H9 (cell line): ENCODE measurements around the gene PRRX2. TPM values are rescaled to one million over a fixed set of nuclear protein-coding genes. Genes with fewer than 3 reads are reported as not detected.

Experiments used
- DNase-seq: peaks from one replicate; pipeline ENCODE4 v3.0.0-alpha.2; 2017
- H2AFZ ChIP-seq: one replicate; pipeline ENCODE4 v1.6.1; 2013; ENCODE audit warnings: mild to moderate bottlenecking, low read length, control low read depth, moderate library complexity
- H2AK5ac ChIP-seq: 2 replicates; pipeline ENCODE4 v1.6.1; 2013; ENCODE audit warnings: low read length, control low read depth, mixed read lengths; ENCODE audit not compliant: insufficient read length
- H2BK120ac ChIP-seq: one replicate; pipeline ENCODE4 v1.6.1; 2013; ENCODE audit warnings: low read depth, mild to moderate bottlenecking, low read length, control low read depth, inconsistent platforms; ENCODE audit not compliant: poor library complexity, severe bottlenecking
- H2BK12ac ChIP-seq: 2 replicates; pipeline ENCODE4 v1.6.1; 2013; ENCODE audit warnings: low read length, control low read depth, mixed read lengths, low read depth; ENCODE audit not compliant: insufficient read length
- H2BK15ac ChIP-seq: 2 replicates; pipeline ENCODE4 v1.6.1; 2013; ENCODE audit warnings: low read depth, low read length, control low read depth
- H2BK20ac ChIP-seq: one replicate; pipeline ENCODE4 v1.6.1; 2013; ENCODE audit warnings: low read depth, mild to moderate bottlenecking, low read length, control low read depth, inconsistent platforms; ENCODE audit not compliant: poor library complexity, severe bottlenecking
- H2BK5ac ChIP-seq: 2 replicates; pipeline ENCODE4 v1.6.1; 2013; ENCODE audit warnings: low read length, control low read depth, mixed read lengths; ENCODE audit not compliant: insufficient read length
- H3K14ac ChIP-seq: 2 replicates; pipeline ENCODE4 v1.6.1; 2013; ENCODE audit warnings: low read length, control low read depth; ENCODE audit not compliant: insufficient read depth
- H3K18ac ChIP-seq: 2 replicates; pipeline ENCODE4 v1.6.1; 2013; ENCODE audit warnings: low read depth, mild to moderate bottlenecking, mixed read lengths, low read length, control low read depth; ENCODE audit not compliant: insufficient read length
- H3K23ac ChIP-seq: 2 replicates; pipeline ENCODE4 v1.6.1; 2013; ENCODE audit warnings: low read length, control low read depth, mixed read lengths, low read depth; ENCODE audit not compliant: insufficient read length
- H3K23me2 ChIP-seq: 2 replicates; pipeline ENCODE4 v1.6.1; 2013; ENCODE audit warnings: low read depth, mild to moderate bottlenecking, mixed read lengths, low read length, control low read depth; ENCODE audit not compliant: insufficient read length, poor library complexity, severe bottlenecking
- H3K27ac ChIP-seq: 2 replicates; pipeline ENCODE4 v1.5.1; 2013; ENCODE audit warnings: low read length, control low read depth, mixed read lengths, low read depth; ENCODE audit not compliant: insufficient read length
- H3K27me3 ChIP-seq: 2 replicates; pipeline ENCODE4 v1.6.1; 2013; ENCODE audit warnings: low read length, control low read depth, inconsistent platforms; ENCODE audit not compliant: insufficient read depth
- H3K4ac ChIP-seq: 2 replicates; pipeline ENCODE4 v1.6.1; 2013; ENCODE audit warnings: low read depth, mild to moderate bottlenecking, control low read depth, inconsistent platforms, low read length, moderate library complexity
- H3K4me1 ChIP-seq: 2 replicates; pipeline ENCODE4 v1.6.1; 2013; ENCODE audit warnings: low read length, control low read depth, inconsistent platforms; ENCODE audit not compliant: insufficient read depth
- H3K4me2 ChIP-seq: 2 replicates; pipeline ENCODE4 v1.6.1; 2013; ENCODE audit warnings: low read length, control low read depth, mixed read lengths; ENCODE audit not compliant: insufficient read length, insufficient read depth
- H3K56ac ChIP-seq: 2 replicates; pipeline ENCODE4 v1.6.1; 2013; ENCODE audit warnings: low read depth, mild to moderate bottlenecking, mixed read lengths, low read length, control low read depth; ENCODE audit not compliant: insufficient read length
- H3K79me1 ChIP-seq: 2 replicates; pipeline ENCODE4 v1.6.1; 2013; ENCODE audit warnings: low read depth, mild to moderate bottlenecking, moderate library complexity, low read length, control low read depth, inconsistent platforms; ENCODE audit not compliant: insufficient read depth, poor library complexity, severe bottlenecking
- H3K79me2 ChIP-seq: 2 replicates; pipeline ENCODE4 v1.6.1; 2013; ENCODE audit warnings: low read length, control low read depth, inconsistent platforms; ENCODE audit not compliant: insufficient read depth
- H3K9ac ChIP-seq: 2 replicates; pipeline ENCODE4 v1.6.1; 2013; ENCODE audit warnings: low read length, control low read depth, mixed read lengths; ENCODE audit not compliant: insufficient read length; ENCODE audit errors: extremely low read depth
- H3K9me3 ChIP-seq: one replicate; pipeline ENCODE4 v1.6.1; 2013; ENCODE audit warnings: low read depth, low read length, inconsistent platforms; ENCODE audit not compliant: control insufficient read depth
- H3T11ph ChIP-seq: one replicate; pipeline ENCODE4 v1.6.1; 2013; ENCODE audit warnings: mild to moderate bottlenecking, low read length, control low read depth, inconsistent platforms
- H4K20me1 ChIP-seq: one replicate; pipeline ENCODE4 v1.6.1; 2013; ENCODE audit not compliant: control insufficient read depth, insufficient read length, insufficient read depth
- H4K5ac ChIP-seq: 2 replicates; pipeline ENCODE4 v1.6.1; 2013; ENCODE audit warnings: low read depth, mild to moderate bottlenecking, mixed read lengths, low read length, control low read depth; ENCODE audit not compliant: insufficient read length
- H4K8ac ChIP-seq: replicated peaks from 2 replicates; pipeline ENCODE4 v1.6.1; 2013; ENCODE audit warnings: low read length, control low read depth, mixed read lengths, low read depth; ENCODE audit not compliant: insufficient read length
- H4K91ac ChIP-seq: 2 replicates; pipeline ENCODE4 v1.6.1; 2013; ENCODE audit warnings: low read depth, mild to moderate bottlenecking, moderate library complexity, mixed read lengths, low read length, control low read depth; ENCODE audit not compliant: insufficient read length
- H3K27ac Mint-ChIP-seq, 3 experiments: 2 replicates in 2 of 3; 3 replicates in 1 of 3; pipeline ENCODE4 v1.8.0; 2020 to 2021; ENCODE audit warnings: mixed read lengths in 3 of 3, mild to moderate bottlenecking in 1 of 3, moderate library complexity in 1 of 3
- H3K27me3 Mint-ChIP-seq: 2 replicates; pipeline ENCODE4 v1.8.0; 2021; ENCODE audit warnings: low read depth, mild to moderate bottlenecking, moderate library complexity, mixed read lengths
- H3K36me3 Mint-ChIP-seq, 3 experiments: 2 replicates in 2 of 3; 3 replicates in 1 of 3; pipeline ENCODE4 v1.8.0; 2020 to 2021; ENCODE audit warnings: low read depth in 3 of 3, mixed read lengths in 3 of 3; ENCODE audit not compliant: insufficient read depth in 1 of 3
- H3K4me1 Mint-ChIP-seq, 2 experiments: 2 replicates each; pipeline ENCODE4 v1.8.0; 2020; ENCODE audit warnings: mixed read lengths in 2 of 2
- H3K4me3 Mint-ChIP-seq, 2 experiments: 2 replicates in 1 of 2; 3 replicates in 1 of 2; pipeline ENCODE4 v1.8.0; 2020 to 2021; ENCODE audit warnings: mild to moderate bottlenecking in 2 of 2, mixed read lengths in 2 of 2, moderate library complexity in 1 of 2
- H3K9me3 Mint-ChIP-seq, 2 experiments: 2 replicates in 1 of 2; 3 replicates in 1 of 2; pipeline ENCODE4 v1.8.0; 2020; ENCODE audit warnings: mild to moderate bottlenecking in 2 of 2, mixed read lengths in 2 of 2, moderate library complexity in 1 of 2
- CTCF ChIP-seq: fragments of 200-600 bp; sonication (generic); conservative IDR thresholded peaks from 3 replicates; pipeline ENCODE4 v1.8.0; 2021; ENCODE audit warnings: antibody characterized with exemption, mild to moderate bottlenecking
- WGBS: extraction: QIAGEN DNeasy Blood & Tissue Kit; methylation state at CpG from one replicate; pipeline ENCODE4 v1.1.7; 2013; ENCODE audit warnings: missing lambda C conversion rate, low lambda C conversion rate, mixed read lengths; ENCODE audit not compliant: insufficient read length; ENCODE audit errors: extremely low coverage; 5-methylcytosine and 5-hydroxymethylcytosine counted together
- total RNA-seq: library from RNA; stranded (reverse); gene quantifications from 2 replicates; pipeline ENCODE4 v1.2.1, GENCODE V29; 2021

Gene PRRX2
- total RNA-seq, 1 experiment from 2014 or later, result 3.9 TPM

- Mint-ChIP-seq H3K4me1 (peaks cover 6 to 10% of the 10 kb centered on the region in 2 experiments; a peak in 3 of 4 replicates), H3K9me3 (no peaks in the 10 kb centered on the region), H3K27ac (no peak overlapping the region), H3K27me3 (no peaks in the 10 kb centered on the region), H3K4me3 (no peak overlapping the region), H3K36me3 (no peaks in the 10 kb centered on the region)
- no peak overlapping the region for H3K4ac ChIP-seq
- no peak overlapping the region for H3K18ac ChIP-seq
- H3K27ac ChIP-seq, result no peak overlapping the region
- no peak overlapping the region for H3K4me2 ChIP-seq
- H3K14ac ChIP-seq, result no peak overlapping the region
- no peak overlapping the region for H3K9ac ChIP-seq
- H2BK120ac ChIP-seq, result no peak overlapping the region
- no peak overlapping the region for H3K23ac ChIP-seq
- no peak overlapping the region for H2AK5ac ChIP-seq
- no peaks in the 10 kb centered on the region for H3K27me3 ChIP-seq
- H2BK12ac ChIP-seq, result no peak overlapping the region
- peaks cover 3% of the 10 kb centered on the region for H3K23me2 ChIP-seq
- H4K5ac ChIP-seq, result no peak overlapping the region
- no peaks in the 10 kb centered on the region for H3K79me2 ChIP-seq
- no peak for TF ChIP-seq CTCF
- no peaks in the 10 kb centered on the region for H3K79me1 ChIP-seq
- no peak overlapping the region for H2BK15ac ChIP-seq
- H4K8ac ChIP-seq, result no peak overlapping the region
- no peaks in the 10 kb centered on the region for H3K9me3 ChIP-seq
- no peak overlapping the region for H3T11ph ChIP-seq
- H4K91ac ChIP-seq, result no peak overlapping the region
- no peak overlapping the region for H2AFZ ChIP-seq
- no peak for DNase-seq
- H2BK5ac ChIP-seq, result no peak overlapping the region
- no CpG with 5 or more reads among the region's 4 CpGs for WGBS
- H3K4me1 ChIP-seq, result no peaks in the 10 kb centered on the region; the same call in 1 of the 2 replicates
- no peak overlapping the region for H3K56ac ChIP-seq
- H4K20me1 ChIP-seq, result no peaks in the 10 kb centered on the region
- H2BK20ac ChIP-seq, result no peak overlapping the region
Observed at GRCh38 chr9:129765764-129766317, 100.4 kb downstream of the PRRX2 start.
